Neural cell (in vitro differentiated cells): Measurements from ENCODE around the gene C11orf86.

Source experiments
- MXI1 ChIP-seq: fragments of 450-650 bp; conservative IDR thresholded peaks from 2 replicates; pipeline ENCODE4 v1.6.1; 2014; ENCODE audit warnings: antibody characterized with exemption, mild to moderate bottlenecking; ENCODE audit not compliant: poor library complexity, severe bottlenecking
- POLR2AphosphoS5 ChIP-seq: IDR thresholded peaks from 2 replicates; pipeline ENCODE4 v1.6.1; 2012
- RAD21 ChIP-seq: fragments of 450-650 bp; conservative IDR thresholded peaks from 2 replicates; pipeline ENCODE4 v1.6.1; 2014; ENCODE audit warnings: antibody characterized with exemption, mild to moderate bottlenecking, moderate library complexity
- TAF1 ChIP-seq: IDR thresholded peaks from 2 replicates; pipeline ENCODE4 v1.6.1; 2012; ENCODE audit warnings: low read depth
- TF ChIP-seq, protein P1 (sequence below): fragments of 450-650 bp; IDR thresholded peaks from 2 replicates; pipeline ENCODE4 v1.5.1; 2014; ENCODE audit warnings: antibody characterized with exemption, mild to moderate bottlenecking, moderate library complexity; ENCODE audit not compliant: poor library complexity, severe bottlenecking
- TF ChIP-seq, protein P2 (sequence below): IDR thresholded peaks from 2 replicates; pipeline ENCODE4 v1.6.1; 2012; ENCODE audit warnings: borderline replicate concordance

- TF ChIP-seq POLR2AphosphoS5 (no peak), TAF1 (no peak), MXI1 (no peak), RAD21 (no peak)
- TF ChIP-seq, protein P1, sequence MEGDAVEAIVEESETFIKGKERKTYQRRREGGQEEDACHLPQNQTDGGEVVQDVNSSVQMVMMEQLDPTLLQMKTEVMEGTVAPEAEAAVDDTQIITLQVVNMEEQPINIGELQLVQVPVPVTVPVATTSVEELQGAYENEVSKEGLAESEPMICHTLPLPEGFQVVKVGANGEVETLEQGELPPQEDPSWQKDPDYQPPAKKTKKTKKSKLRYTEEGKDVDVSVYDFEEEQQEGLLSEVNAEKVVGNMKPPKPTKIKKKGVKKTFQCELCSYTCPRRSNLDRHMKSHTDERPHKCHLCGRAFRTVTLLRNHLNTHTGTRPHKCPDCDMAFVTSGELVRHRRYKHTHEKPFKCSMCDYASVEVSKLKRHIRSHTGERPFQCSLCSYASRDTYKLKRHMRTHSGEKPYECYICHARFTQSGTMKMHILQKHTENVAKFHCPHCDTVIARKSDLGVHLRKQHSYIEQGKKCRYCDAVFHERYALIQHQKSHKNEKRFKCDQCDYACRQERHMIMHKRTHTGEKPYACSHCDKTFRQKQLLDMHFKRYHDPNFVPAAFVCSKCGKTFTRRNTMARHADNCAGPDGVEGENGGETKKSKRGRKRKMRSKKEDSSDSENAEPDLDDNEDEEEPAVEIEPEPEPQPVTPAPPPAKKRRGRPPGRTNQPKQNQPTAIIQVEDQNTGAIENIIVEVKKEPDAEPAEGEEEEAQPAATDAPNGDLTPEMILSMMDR, result no peak
- TF ChIP-seq, protein P2, sequence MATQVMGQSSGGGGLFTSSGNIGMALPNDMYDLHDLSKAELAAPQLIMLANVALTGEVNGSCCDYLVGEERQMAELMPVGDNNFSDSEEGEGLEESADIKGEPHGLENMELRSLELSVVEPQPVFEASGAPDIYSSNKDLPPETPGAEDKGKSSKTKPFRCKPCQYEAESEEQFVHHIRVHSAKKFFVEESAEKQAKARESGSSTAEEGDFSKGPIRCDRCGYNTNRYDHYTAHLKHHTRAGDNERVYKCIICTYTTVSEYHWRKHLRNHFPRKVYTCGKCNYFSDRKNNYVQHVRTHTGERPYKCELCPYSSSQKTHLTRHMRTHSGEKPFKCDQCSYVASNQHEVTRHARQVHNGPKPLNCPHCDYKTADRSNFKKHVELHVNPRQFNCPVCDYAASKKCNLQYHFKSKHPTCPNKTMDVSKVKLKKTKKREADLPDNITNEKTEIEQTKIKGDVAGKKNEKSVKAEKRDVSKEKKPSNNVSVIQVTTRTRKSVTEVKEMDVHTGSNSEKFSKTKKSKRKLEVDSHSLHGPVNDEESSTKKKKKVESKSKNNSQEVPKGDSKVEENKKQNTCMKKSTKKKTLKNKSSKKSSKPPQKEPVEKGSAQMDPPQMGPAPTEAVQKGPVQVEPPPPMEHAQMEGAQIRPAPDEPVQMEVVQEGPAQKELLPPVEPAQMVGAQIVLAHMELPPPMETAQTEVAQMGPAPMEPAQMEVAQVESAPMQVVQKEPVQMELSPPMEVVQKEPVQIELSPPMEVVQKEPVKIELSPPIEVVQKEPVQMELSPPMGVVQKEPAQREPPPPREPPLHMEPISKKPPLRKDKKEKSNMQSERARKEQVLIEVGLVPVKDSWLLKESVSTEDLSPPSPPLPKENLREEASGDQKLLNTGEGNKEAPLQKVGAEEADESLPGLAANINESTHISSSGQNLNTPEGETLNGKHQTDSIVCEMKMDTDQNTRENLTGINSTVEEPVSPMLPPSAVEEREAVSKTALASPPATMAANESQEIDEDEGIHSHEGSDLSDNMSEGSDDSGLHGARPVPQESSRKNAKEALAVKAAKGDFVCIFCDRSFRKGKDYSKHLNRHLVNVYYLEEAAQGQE, result no peak
These were observed 27.3 kb downstream of the C11orf86 start for GRCh38 chr11:67002297-67002913.
